ENCODE data around the gene RHOBTB1.
"Not testable (repeated sequence)": the region's sequence is repeated elsewhere in the genome, so short reads cannot be mapped to it uniquely, and the experiment has no call there.

Gene RHOBTB1

DNA sequence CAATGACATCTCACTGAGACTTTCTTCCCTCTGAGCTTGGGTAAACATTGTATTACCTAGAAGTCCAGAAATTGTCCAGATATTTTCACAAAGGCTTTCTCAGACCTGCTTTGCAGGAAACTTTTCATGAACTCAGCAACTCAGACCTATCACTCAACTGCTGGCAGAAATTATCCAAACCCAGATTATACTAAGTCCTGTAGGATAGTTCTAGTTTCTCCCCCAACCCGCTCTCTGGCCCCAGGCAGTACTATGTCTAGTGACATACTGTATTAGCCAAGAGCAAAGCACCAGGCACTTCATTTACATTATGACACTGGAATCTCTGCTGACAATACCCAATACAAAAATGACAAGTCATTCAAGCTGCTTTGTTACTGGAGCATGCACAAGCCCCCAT lies 75.0 kb downstream of the RHOBTB1 start:
- DNase-seq (ENCODE audit: low spot score): no peak

DNA sequence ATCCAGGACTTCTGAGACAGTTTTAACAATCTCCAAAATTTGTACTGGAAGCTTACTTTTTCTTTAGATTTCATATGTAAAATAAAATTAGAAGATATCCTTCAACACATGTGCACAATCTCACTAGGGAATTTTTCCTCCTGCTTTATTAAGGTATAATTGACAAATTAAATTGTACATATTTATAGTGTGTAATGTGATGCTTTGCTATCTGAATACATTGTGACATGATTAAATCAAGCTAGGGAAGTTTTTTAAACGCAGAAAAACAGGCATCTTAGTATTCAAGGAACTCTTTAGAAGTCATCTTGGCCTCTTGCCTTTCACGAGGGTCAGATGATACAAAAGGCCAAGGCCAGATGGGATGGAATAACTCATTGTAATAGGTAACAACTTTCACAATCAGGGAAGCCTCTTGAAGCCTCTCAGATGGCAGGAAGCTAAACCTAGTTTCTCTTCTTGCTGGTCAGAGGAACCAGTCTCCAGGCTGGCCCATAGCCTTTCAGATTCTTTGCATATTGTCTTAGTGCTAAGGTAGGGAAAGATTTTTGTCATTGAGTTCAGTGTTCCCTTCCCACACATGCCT lies 78.7 kb downstream of the RHOBTB1 start:
- DNase-seq (ENCODE audit: low spot score): no peak

DNA sequence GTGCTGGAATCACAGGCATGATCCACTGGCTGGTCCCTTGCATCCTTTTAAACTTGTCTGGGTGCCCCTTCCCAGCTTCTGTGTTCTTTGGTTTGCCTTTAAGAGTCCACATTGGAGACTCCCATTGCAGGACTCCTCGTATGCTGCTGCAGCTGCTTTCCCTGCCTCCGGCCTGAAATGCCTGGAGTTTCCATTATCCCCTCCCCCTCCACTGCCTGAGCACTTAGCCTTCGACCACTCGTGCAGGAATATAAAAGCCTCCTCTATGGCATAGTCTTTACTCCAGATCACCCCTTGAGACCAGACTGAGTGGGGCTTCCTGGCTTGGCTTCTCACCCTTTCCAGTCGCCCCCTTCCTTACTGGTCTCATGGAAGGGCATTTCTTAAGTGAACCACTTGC lies 80.2 kb downstream of the RHOBTB1 start:
- DNase-seq (ENCODE audit: low spot score): no peak

DNA sequence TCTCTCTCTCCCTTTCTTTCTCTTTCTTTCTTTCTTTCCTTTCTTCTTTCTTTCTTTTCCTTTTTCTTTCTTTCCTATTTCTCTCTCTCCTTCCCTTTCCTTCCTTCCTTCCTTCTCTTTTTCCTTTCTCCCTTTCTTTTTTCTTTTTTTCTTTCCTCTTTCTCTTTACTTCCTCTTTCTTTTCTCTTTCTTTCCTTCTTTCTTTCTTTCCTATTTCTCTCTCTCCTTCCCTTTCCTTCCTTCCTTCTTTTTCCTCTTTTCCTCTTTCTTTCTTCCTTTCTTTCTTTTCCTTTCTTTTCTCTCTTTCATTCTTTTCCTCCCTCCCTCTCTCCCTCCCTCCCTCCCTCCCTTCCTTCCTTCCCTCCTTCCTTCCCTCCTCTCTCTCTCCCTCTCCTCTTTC lies 81.5 kb downstream of the RHOBTB1 start:
- DNase-seq (ENCODE audit: low spot score): no peak

DNA sequence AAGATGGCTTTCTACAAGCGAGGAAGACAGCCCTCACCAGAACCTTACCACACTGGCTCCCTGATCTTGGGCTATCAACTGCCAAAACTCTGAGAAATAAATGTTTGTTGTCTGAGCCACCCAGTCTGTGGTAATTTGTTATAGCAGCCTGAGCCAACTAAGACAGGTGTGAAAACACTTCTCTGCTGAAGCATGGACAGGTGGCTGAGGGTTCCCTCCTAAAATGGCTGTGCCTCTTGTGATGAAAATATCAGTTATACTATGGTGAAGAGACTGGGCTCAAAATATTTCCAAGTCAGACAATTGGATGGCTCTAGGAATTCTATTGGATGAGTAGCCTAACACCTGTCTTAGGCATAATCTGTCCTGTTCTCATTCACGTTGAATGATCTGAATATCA lies 87.6 kb downstream of the RHOBTB1 start:
- no peak for DNase-seq (ENCODE audit: low spot score)

DNA sequence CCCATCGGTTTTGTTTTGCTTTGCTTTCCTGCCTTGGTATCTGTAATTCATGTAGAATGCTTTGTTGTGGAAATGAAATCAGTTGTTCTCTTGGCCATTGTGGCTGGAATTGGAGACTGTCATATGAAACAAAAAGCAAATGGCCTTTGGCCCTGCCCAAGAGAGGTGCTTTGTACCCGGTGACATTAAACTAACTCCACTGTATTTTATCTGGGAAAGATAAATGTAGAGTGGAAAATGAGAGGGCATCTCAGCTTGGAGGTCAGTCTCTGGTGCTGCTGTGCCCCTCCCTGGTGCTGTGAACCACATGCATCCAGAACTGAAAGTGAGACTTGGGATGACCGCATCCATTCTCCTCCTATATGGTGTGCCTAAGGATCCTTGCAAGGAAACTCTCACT lies 90.3 kb downstream of the RHOBTB1 start:
- DNase-seq (ENCODE audit: low spot score): no peak

DNA sequence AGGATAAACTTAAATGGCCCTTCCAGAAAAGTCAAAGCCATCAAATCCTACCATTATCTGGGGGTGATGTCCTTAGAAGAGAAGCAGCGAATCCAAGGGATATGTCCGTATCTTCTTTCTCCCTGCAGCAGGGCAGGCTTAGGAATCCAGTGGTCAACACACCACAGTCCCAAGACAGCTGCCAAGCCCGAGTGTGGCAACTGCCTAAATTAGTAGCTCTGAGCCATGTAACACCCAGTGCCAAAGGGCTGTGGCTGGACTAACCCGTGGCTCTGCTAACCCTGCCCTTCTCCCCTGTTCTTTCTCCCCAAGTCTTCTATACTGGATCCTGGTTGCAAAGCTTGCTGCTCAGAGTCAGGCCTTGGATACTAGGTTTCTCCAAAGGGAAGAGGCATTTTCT lies 90.9 kb downstream of the RHOBTB1 start:
- DNase-seq (ENCODE audit: low spot score): no peak

DNA sequence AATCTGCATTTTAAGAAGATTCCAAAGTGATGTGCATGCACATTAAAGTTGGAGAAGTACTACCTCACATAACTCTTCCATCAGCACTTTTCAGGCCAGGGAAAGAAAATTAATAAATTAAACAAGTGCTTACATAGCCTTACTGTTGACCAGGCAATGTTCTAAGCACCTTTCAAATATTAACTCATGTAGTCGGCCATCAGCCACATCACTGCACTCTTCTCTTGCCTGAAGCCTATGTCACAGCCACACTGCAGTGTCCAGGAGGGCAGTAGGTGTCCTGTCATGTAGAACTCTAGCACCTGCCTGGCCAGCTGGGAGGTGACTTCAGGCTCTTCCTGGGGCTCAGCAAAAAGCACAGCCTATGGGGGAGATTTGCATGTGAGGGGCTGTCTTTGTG lies 94.2 kb downstream of the RHOBTB1 start:
- no peak for DNase-seq (ENCODE audit: low spot score)

DNA sequence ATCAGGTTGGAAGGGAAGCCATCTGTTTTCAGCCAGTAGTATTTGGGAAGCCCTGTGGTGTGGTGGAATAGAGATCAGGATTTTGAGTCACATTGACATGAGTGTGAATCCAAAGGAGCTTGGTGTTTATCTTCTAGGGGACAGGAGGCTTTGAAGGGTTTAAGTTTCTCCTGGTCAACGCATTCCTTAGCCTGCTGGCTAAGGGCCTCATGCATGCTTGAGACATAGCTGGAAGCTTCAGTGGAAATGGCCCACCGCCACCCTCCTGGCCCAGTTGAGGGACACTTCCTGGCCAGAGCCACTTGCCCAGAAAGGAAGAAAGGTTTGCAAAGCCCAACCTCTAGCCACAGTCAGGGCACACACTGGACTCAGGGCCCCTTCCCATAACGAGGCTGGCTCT lies 94.8 kb downstream of the RHOBTB1 start:
- no peak for DNase-seq (ENCODE audit: low spot score)

DNA sequence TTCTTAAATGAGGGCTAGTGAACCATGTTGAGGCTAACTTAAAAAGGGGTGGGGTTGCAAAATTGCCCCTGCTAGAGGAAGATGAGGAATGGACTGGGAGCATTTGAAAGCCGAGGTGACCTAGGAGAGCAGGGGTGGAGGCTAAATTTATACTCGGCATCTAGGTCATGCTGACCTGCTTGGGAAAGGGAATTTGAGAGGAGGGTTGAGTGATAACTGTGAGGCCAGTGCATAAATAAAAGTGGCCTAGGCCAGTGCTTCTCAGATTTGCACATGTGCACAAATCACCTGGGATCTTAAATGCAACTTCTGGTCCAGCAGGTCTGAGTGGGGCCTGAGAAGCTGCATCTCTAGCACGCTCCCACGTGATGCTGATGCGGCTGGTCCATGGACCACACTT lies 95.3 kb downstream of the RHOBTB1 start:
- no peak for DNase-seq (ENCODE audit: low spot score)

DNA sequence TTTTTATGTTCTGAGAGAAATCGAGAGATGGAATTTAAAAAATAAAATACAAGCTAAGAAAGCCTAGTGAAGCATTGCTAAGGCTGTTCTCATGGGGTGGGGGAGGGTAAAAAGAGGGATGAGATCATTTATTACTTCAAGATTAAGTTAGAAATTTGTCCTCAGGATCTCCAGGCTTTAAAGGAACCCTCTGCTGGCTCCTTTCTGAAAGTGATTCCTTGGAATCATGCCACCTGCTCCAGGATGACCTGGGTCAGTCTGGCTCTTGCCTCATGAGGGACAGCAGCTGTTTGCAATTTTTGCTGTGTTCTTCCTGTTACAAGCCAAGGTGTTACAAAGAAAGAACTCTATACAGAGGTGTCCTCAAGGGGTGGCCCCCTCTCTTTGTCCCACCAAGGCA lies 95.9 kb downstream of the RHOBTB1 start:
- DNase-seq (ENCODE audit: low spot score): no peak

DNA sequence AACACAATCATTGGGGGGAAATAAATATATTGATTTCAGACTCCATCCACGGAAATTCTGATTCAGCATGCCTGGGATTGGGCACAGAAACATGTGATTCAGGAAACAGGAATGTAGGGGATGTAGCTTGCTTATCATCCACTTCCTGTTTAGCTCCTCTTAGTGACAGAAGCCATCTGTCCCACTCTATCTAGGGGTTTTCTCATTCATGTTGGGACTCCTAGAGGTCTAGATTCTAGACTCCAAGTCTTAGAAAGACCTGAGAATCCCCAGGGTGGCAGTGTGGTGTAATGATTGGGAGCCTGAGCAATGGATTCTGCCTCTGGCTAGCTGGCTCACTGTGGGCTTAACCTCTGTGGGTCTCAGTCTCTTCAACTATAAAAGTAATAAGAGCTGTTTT lies 97.8 kb downstream of the RHOBTB1 start:
- no peak for DNase-seq (ENCODE audit: low spot score)

DNA sequence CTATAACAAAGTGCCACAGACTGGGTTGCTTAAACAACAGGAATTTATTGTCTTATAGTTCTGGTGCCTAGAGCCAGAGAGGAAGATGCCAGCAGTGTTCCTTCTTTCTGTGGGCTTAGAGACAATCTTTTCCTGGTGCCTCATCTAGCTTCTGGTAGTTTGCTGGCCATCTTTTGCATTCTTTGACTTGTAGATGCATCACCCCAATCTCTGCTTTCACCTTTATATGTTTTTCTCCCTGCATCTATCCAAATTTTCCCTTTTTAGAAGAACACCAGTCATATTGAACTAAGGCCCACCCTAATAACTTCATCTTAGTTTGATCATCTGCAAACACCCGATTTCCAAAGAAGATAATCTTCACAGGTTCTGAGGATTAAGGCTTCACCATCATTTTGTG lies 98.9 kb downstream of the RHOBTB1 start:
- DNase-seq (ENCODE audit: low spot score): no peak

DNA sequence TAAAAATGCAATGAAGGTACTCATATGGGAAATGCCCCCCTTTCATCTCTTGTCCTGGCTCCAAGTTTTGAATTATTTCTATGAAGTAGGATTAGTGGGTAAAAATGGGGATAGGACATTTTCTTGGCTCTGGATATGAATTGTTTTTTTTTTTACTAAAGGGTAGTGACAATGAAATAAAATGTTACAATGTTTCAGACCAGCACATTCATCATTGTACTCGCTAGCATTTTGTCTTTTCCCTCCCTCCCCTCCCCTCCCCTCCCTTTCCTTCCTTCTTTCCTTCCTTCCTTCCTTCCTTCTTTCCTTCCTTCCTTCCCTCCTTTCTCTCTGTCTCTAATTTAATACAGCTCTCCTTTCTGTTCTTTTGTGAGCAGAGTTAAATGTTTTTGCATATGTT lies 101.3 kb downstream of the RHOBTB1 start:
- DNase-seq (ENCODE audit: low spot score): no peak

DNA sequence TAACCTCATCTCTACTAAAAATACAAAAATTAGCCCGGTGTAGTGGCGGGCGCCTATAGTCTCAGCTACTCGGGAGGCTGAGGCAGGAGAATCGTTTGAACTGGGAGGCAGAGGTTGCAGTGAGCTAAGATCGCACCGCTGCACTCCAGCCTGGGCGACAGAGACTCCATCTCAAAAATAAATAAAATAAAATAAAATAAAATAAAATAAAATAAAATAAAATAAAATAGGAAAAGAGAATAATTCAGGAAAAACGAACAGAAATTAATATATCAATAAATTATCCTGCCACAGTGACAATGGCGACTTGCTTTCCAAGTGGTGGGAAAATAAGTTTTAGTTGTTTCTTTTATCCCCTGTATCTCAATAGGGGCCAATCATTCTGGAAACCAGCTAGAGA lies 102.8 kb downstream of the RHOBTB1 start:
- not testable (repeated sequence) for DNase-seq (ENCODE audit: low spot score)

DNA sequence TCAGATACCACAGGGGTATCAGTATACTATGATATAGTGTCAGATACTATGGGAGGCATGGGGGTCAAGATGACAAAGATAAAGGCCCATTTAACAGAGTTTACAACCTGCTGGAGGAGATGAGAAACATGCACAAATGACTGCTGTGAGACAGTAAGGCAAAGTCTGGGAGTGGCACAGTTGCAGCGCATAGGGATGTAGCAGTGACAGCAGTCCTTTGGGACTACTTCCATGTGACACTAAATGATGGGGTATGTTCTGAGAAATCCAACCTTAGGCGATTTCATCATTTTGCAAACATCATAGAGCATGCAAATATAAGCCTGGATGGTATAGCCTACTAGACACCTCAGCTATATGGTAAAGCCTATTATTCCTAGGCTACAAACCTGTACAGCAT lies 108.9 kb downstream of the RHOBTB1 start:
- no peak for DNase-seq (ENCODE audit: low spot score)

DNA sequence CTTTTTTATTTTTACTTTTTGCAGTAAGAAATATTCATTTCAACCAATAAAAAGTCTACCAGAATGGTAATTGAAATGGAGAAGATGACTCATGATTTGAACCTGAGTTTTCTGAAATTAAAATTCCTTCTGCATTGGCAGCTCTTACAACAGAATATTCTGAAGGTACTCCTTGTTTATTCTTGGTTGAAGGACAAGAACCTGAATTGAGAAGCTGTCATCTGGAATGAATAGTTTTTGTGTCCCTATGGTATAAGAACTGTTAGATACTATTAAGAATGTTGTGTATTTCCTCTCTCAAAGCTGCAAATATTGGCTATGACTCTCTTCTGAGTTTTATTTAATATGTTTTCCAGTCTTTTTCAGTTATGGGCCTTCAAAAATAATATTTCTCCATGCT lies 109.6 kb downstream of the RHOBTB1 start:
- DNase-seq (ENCODE audit: low spot score): no peak

DNA sequence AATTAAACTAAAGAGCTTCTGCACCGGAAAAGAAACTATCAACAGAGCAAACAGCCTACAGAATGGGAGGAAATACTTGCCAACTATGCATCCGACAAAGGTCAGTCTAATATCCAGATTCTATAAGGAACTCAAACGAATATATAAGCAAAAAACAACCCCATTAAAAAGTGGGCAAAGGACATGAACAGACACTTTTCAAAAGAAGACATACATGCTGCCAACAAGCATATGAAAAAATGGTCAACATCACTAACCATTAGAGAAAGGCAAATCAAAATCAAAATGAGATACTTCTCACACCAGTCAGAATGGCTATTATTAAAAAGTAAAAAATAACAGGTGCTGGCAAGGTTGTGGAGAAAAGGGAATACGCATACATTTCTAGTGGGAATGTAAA lies 111.8 kb downstream of the RHOBTB1 start:
- DNase-seq (ENCODE audit: low spot score): not testable (repeated sequence)

DNA sequence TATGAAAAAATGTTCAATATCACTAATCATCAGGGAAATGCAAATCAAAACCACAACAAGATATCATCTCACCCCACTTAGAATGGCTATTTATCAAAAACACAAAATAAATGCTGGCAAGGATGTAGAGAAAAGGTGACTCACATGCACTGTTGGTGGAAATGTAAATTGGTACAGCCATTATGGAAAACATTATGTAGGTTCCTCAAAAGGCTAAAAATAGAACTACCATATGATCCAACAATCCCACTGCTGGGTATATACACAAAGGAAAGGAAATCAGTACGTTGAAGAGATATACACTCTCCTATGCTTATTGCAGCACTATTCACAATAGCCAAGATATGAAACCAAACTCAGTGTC lies 115.5 kb downstream of the RHOBTB1 start:
- no peak for DNase-seq (ENCODE audit: low spot score)

DNA sequence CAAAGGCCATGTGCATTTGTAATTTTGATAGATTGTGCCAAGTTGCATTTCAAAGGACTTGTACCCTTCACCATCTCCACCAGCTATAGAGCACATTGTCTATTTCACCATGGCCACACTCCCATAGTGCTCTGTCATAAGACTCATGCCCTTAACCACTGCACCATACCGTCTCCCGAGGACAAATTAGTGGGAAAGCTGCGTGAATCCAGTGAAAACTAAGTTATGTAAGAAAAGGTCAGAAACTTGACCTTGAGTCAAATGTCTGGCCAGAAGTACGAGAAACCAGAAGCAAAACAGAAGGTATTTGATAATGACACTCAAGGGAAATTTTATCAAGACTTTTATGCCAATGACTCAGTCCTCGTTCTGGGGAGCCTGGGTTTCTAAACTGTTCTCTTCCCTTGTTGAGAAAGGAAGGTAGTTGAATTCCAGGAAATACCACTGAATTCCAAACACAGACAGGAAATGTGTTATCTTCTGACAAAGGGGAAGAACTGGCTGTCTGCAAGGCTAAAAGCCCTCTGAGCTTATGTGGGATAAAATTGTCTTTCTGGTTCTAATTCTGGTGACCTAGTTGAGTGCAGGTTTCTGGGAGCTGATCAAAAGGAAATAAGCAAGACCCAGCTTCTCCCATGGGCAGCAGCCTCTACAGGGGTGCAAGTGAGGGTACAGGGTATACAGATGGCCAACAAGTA lies 116.0 kb downstream of the RHOBTB1 start:
- DNase-seq (ENCODE audit: low spot score): no peak

DNA sequence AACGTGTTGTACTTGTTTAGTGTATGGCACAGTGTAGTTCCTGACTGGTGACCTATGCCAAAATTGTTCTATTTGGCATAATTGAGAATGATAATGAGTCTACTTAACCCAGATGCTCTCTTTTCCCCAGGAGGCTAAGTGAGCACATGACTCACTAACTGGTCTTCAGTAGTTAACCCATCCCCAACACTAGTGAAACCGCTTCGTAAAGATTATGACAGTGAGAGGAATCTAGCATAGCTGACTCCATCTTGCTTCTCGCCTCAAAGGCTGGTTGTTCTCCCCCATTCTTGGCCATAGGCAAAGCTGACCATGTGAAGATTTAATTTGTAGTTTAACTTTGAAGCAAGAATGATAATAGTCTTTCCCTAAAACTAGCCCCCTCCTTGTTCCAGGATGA lies 118.5 kb downstream of the RHOBTB1 start:
- no peak for DNase-seq (ENCODE audit: low spot score)

DNA sequence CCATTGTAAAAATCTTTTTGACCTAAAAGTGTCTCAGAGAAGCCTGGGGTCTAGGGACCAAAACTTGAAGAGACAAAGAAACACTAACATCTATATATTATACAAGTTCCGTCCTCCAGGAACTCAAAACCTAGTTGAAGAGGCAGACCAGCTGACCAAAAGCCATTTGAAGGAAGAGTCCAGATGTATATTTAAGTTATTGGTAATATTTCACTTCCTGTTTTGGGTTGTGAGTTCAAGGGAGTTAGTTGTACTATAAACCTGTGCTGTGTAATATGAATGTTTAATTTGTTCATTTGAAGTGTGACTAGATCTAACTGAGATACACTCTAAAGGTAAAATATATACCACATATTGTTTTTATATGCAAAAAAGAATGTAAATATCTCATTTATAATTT lies 120.7 kb downstream of the RHOBTB1 start:
- DNase-seq (ENCODE audit: low spot score): no peak

DNA sequence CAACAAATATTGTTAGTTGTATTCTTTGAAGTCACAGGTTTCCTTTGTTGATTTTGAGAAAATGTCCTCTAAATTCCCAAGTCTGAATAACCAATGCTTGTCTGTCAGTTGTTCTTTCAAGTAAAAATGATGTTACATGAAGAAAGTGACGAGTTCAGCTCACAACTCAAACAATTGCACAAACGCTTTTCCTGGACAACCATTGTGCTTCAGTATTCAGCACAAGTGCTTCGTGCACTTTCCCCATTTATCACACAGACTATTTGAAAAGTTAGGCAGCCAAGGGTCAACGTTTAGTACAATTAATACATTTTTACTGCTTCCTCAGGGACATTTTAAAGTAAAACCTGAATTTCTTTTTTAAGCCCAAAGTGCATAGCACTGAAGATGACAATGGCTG lies 121.2 kb downstream of the RHOBTB1 start:
- DNase-seq (ENCODE audit: low spot score): no peak

DNA sequence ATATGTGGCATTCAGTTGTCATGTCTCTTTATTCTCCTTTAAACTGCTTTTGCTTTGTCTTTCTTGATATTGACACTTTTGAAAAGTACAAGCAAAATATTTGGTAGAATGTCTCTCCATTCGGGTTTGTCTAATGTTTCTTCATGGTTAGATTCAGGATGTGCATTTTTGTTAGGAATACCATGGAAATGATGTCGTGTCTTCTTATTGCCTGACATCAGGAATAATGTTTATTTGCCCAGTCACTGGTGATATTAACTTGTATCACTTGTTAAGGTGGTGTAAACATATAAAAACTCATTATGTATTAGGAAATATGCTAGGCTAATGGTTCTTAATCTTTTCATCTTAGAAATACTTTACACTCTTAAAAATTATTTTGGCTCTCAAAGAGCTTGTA lies 122.3 kb downstream of the RHOBTB1 start:
- no peak for DNase-seq (ENCODE audit: low spot score)
